ENCODE results near the gene ARSB.

The ARSB gene

DNA sequence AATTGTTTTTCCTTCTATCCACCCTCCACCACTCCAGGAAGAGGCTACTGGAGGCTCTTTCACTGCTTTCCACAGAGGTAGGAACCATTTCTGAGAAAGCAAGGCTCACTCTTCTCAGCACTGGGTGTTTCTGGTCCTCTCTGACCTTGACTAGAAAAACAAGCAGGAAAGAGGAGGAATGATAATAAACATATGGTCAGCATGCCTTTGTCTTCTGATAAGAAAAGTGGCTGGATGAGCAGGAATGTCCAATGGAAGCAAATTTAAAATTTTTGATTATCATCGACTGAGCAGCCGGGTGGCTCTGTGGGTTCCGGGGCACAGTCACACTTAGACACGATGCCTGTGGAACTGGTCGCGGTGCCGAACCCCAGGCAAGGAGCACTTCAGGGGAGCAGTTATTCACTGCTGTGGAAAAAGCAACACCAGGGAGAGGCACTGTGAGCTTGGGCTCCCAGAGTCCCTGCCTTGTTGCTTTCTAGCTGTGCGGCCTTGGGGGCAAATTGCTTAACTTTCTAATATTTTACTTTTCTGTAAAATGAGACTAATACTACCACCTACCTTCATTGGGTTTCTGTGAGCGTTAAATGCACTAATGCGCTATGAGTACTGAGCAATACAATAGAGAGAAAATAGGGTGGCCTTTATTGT is 179.5 kb downstream of the ARSB start:
- no peak for TF ChIP-seq ELF4 (IDR thresholded peaks at IDR 0.05)
- TF ChIP-seq FOXM1 (IDR thresholded peaks at IDR 0.05; ENCODE audit: borderline replicate concordance), result no peak
- TF ChIP-seq NFRKB (IDR thresholded peaks at IDR 0.05), result no peak
- no peak for TF ChIP-seq FOXA1 (IDR thresholded peaks at IDR 0.05)
- no peak for TF ChIP-seq BHLHE40 (IDR thresholded peaks at IDR 0.05; ENCODE audit: borderline replicate concordance)
- TF ChIP-seq, protein P1, sequence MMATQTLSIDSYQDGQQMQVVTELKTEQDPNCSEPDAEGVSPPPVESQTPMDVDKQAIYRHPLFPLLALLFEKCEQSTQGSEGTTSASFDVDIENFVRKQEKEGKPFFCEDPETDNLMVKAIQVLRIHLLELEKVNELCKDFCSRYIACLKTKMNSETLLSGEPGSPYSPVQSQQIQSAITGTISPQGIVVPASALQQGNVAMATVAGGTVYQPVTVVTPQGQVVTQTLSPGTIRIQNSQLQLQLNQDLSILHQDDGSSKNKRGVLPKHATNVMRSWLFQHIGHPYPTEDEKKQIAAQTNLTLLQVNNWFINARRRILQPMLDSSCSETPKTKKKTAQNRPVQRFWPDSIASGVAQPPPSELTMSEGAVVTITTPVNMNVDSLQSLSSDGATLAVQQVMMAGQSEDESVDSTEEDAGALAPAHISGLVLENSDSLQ (IDR thresholded peaks at IDR 0.05), result no peak
- no peak for TF ChIP-seq SP1 (IDR thresholded peaks at IDR 0.05)
- TF ChIP-seq TARDBP (IDR thresholded peaks at IDR 0.05), result no peak
- no peak for TF ChIP-seq LEF1 (IDR thresholded peaks at IDR 0.05; ENCODE audit: borderline replicate concordance)
- TF ChIP-seq ARNT (IDR thresholded peaks at IDR 0.05), result no peak
- no peak for TF ChIP-seq ZNF384 (IDR thresholded peaks at IDR 0.05)
- TF ChIP-seq SUZ12 (IDR thresholded peaks at IDR 0.05), result no peak
- ChIA-PET CTCF (no interaction called here), POLR2A (no interaction called here)

DNA sequence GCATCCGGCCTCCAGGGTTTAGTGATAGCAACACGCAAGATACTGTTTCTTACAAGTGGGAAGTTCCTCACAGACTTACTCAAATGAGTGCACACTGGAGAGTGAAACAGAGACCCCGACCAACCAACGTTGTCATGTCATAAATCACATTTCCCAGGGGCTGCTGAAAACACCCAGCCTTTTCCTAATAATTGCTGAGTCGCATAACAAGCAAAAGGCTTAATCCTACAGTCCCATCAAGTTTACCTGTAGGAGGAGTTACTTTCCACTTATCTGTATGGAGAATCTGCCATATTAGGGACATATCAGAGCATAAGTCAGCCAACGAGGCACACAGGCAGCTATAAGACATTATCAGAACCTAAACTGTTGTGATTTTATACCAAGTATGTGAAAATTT is 180.1 kb downstream of the ARSB start:
- ChIA-PET CTCF (no interaction called here), POLR2A (no interaction called here)
- no peak for DNase-seq (ENCODE audit: extremely low spot score)
- TF ChIP-seq FOXK2 (IDR thresholded peaks at IDR 0.05) (no peak), SUZ12 (IDR thresholded peaks at IDR 0.05) (no peak), HDGF (IDR thresholded peaks at IDR 0.05; ENCODE audit: borderline replicate concordance) (no peak), SP1 (IDR thresholded peaks at IDR 0.05) (no peak), NFRKB (IDR thresholded peaks at IDR 0.05) (no peak), ARNT (IDR thresholded peaks at IDR 0.05) (no peak)

More for the DNA sequence above, 179.5 kb downstream of the ARSB start:
- DNase-seq (ENCODE audit: extremely low spot score), result no peak

DNA sequence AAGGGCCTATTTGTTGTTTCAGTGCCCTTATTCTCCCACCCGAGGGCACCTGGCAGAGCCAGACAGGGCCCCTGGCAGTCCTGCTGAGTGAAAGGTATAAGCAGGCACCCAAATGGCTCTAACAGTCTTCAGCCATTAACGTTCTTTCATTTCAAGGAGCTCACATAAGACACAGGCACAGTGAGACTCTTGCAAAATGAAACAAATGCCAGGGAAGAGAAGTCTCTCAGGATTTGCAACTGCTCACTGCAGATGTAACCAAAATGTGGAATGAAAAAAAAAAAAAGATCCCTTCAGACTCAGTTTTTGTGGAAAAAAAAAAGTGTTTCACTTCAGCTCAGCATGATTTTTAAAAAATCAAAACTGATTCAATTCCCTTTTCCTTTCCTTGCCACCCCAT is 181.2 kb downstream of the ARSB start:
- ChIA-PET CTCF (interaction anchor here (0.7 kb wide), 1 partner anchor 13 kb away, joined by 4 read pairs; no protein-coding TSS in a partner anchor), POLR2A (no interaction called here)
- TF ChIP-seq ZNF384 (IDR thresholded peaks at IDR 0.05) (no peak), NFRKB (IDR thresholded peaks at IDR 0.05) (no peak), BHLHE40 (IDR thresholded peaks at IDR 0.05; ENCODE audit: borderline replicate concordance) (no peak), ELF4 (IDR thresholded peaks at IDR 0.05) (no peak), SUZ12 (IDR thresholded peaks at IDR 0.05) (no peak), ARNT (IDR thresholded peaks at IDR 0.05) (no peak), FOXK2 (IDR thresholded peaks at IDR 0.05) (no peak), CTBP1 (IDR thresholded peaks at IDR 0.05; ENCODE audit: borderline replicate concordance) (no peak), FOXM1 (IDR thresholded peaks at IDR 0.05; ENCODE audit: borderline replicate concordance) (no peak), LEF1 (IDR thresholded peaks at IDR 0.05; ENCODE audit: borderline replicate concordance) (no peak), FOXA1 (IDR thresholded peaks at IDR 0.05) (no peak), HDGF (IDR thresholded peaks at IDR 0.05; ENCODE audit: borderline replicate concordance) (no peak), SP1 (IDR thresholded peaks at IDR 0.05) (no peak), TARDBP (IDR thresholded peaks at IDR 0.05) (no peak), L3MBTL2 (conservative IDR thresholded peaks at IDR 0.05) (no peak)
- TF ChIP-seq, protein P1 (IDR thresholded peaks at IDR 0.05), result no peak
- no peak for DNase-seq (ENCODE audit: extremely low spot score)

DNA sequence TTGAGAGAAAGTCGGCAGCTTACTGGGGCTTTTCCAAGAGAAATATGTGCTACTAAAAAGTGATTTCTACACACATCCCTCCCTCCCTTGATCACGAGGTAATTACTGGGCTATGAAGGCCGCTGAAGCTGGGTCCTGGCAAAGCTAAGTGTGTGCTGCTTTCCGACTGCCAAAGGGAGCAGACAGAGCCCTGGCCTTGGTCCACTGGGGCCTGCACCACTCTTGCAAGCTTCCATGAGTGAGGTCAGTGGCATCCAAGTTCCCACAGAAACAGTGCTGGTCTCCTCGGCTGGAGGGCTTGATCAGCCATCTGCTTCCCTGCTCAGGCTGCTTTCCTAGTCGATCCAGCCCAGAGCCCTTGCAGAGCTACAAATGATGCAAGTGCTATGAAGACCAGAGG is 181.8 kb downstream of the ARSB start:
- POLR2A ChIA-PET, result no interaction called here
- no peak for DNase-seq (ENCODE audit: extremely low spot score)
- CTCF ChIA-PET, result no interaction called here
- TF ChIP-seq L3MBTL2 (conservative IDR thresholded peaks at IDR 0.05), result no peak
- TF ChIP-seq ARNT (IDR thresholded peaks at IDR 0.05), result no peak
- no peak for TF ChIP-seq TARDBP (IDR thresholded peaks at IDR 0.05)
- TF ChIP-seq, protein P1 (IDR thresholded peaks at IDR 0.05), result no peak
- TF ChIP-seq LEF1 (IDR thresholded peaks at IDR 0.05; ENCODE audit: borderline replicate concordance), result no peak
- TF ChIP-seq FOXA1 (IDR thresholded peaks at IDR 0.05), result no peak
- TF ChIP-seq CTBP1 (IDR thresholded peaks at IDR 0.05; ENCODE audit: borderline replicate concordance), result no peak
- TF ChIP-seq HDGF (IDR thresholded peaks at IDR 0.05; ENCODE audit: borderline replicate concordance), result no peak
- TF ChIP-seq SUZ12 (IDR thresholded peaks at IDR 0.05), result no peak
- no peak for TF ChIP-seq NFRKB (IDR thresholded peaks at IDR 0.05)
- no peak for TF ChIP-seq ZNF384 (IDR thresholded peaks at IDR 0.05)
- TF ChIP-seq FOXK2 (IDR thresholded peaks at IDR 0.05), result no peak

DNA sequence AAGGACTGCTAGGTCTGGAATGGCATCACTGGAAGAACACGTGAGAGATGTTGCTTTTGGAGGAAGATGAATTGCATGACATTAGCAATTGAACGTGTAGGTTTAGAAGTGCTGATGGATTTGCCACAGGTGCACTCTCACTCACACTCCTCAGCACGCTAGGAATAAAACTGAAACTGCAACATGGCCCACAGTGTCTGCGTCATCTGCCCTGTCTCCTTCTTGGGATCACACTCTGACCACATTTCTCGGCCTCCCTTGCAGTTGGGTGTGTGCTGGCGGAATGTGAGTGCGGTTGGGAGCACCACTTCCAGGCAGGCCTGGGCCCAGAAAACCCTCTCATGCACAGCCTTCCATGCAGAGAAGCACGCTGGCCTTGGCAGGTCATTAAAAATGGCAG is 183.7 kb downstream of the ARSB start:
- CTCF ChIA-PET, result no interaction called here
- TF ChIP-seq ZNF384 (IDR thresholded peaks at IDR 0.05) (no peak), FOXM1 (IDR thresholded peaks at IDR 0.05; ENCODE audit: borderline replicate concordance) (no peak), FOXK2 (IDR thresholded peaks at IDR 0.05) (no peak), FOXA1 (IDR thresholded peaks at IDR 0.05) (no peak), NFRKB (IDR thresholded peaks at IDR 0.05) (no peak), CTBP1 (IDR thresholded peaks at IDR 0.05; ENCODE audit: borderline replicate concordance) (no peak), L3MBTL2 (conservative IDR thresholded peaks at IDR 0.05) (no peak), TARDBP (IDR thresholded peaks at IDR 0.05) (no peak), HDGF (IDR thresholded peaks at IDR 0.05; ENCODE audit: borderline replicate concordance) (no peak), ELF4 (IDR thresholded peaks at IDR 0.05) (no peak)
- TF ChIP-seq, protein P1 (IDR thresholded peaks at IDR 0.05), result no peak
- POLR2A ChIA-PET, result no interaction called here
- no peak for DNase-seq (ENCODE audit: extremely low spot score)
